Astrocyte of the cerebellum (primary cell): ENCODE results near the gene RAB10.

Experiments
- DNase-seq: peaks from one replicate; pipeline ENCODE4 v3.0.0-alpha.2; 2011; ENCODE audit warnings: low read depth
- H3K4me3 ChIP-seq: 2 replicates; pipeline ENCODE4 v1.5.1; 2011; ENCODE audit warnings: mild to moderate bottlenecking, low read depth, low read length, moderate library complexity
- in situ Hi-C: cut with HindIII; loops from 2 replicates; pipeline ENCODE4 v1.10.0; 2017; ENCODE audit warnings: low sequenced_read_pairs
- TF ChIP-seq, protein P1 (sequence below): IDR thresholded peaks from 2 replicates; pipeline ENCODE4 v1.5.1; 2012; ENCODE audit warnings: low read length, low read depth, moderate library complexity, mild to moderate bottlenecking; ENCODE audit errors: missing control alignments

The RAB10 gene

DNA sequence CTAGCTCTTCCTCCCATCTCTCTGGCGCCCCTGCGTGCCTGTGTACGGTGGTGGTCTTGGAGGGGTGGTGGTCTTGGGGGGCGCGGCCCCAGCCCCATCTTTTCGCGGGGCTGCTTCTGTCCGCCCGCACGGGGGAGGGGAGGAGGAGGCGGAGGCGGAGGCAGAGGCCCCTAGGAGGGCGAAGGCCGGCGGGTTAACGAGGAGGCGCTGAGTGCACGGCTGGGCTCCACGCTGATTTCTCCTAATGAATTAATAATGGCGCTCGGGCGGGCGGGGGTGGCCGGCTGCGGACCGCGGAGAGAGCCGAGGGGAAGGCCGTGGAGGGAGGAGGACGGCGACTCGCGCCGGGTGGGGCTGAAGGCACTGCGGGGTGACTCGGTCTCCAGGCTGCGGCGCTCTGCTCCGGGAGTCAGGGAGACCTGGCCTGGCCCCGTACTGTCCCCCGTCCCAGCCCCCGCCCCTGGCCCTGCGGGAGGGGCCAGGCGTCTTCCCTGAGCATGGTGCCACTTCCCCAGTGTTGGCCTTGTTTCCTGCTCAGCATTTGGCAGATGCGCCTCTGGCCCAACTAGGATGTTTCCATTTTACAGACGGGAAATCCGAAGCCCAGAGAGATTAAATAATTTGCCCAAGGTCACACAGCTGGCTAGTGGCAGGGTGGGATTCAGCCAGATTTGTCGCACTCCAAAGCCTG is 145.0 kb downstream of the RAB10 start:
- TF ChIP-seq, protein P1, sequence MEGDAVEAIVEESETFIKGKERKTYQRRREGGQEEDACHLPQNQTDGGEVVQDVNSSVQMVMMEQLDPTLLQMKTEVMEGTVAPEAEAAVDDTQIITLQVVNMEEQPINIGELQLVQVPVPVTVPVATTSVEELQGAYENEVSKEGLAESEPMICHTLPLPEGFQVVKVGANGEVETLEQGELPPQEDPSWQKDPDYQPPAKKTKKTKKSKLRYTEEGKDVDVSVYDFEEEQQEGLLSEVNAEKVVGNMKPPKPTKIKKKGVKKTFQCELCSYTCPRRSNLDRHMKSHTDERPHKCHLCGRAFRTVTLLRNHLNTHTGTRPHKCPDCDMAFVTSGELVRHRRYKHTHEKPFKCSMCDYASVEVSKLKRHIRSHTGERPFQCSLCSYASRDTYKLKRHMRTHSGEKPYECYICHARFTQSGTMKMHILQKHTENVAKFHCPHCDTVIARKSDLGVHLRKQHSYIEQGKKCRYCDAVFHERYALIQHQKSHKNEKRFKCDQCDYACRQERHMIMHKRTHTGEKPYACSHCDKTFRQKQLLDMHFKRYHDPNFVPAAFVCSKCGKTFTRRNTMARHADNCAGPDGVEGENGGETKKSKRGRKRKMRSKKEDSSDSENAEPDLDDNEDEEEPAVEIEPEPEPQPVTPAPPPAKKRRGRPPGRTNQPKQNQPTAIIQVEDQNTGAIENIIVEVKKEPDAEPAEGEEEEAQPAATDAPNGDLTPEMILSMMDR = no peak
- DNase-seq = no peak
- in situ Hi-C loops = no loop called here
- peak overlapping the region; percentile 48 for H3K4me3 ChIP-seq

DNA sequence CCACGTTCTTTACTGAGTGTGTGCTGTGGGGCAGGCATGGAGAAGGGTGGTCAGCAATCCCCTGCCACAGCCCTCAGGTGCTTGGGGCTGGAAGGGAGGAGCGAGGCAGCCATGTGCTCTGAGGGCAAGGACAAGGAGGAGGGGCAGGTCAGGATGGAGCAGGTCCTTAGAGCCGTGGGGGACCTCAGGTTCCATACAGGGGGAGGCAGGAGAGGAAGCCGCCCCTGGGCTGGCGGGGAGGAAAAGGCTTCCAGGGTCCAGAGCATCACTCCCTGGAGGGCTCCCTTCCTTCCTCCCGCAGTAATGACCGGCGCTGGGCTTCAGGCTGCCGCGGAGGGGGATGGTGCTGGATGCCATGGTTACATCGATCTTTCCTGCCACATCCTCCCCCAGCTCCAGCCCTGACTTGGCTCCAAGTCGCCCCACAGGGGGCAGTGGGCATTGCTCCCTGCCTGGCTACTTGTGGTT is 145.6 kb downstream of the RAB10 start:
- no peak for DNase-seq
- in situ Hi-C loops = no loop called here
- no peak overlapping the region for H3K4me3 ChIP-seq
- TF ChIP-seq, protein P1 = no peak

GRCh38 chr2:26182441-26182840 is 148.6 kb downstream of the RAB10 start:
- TF ChIP-seq, protein P1 = no peak
- in situ Hi-C loops = no loop called here
- DNase-seq = no peak
- no peak overlapping the region for H3K4me3 ChIP-seq

DNA sequence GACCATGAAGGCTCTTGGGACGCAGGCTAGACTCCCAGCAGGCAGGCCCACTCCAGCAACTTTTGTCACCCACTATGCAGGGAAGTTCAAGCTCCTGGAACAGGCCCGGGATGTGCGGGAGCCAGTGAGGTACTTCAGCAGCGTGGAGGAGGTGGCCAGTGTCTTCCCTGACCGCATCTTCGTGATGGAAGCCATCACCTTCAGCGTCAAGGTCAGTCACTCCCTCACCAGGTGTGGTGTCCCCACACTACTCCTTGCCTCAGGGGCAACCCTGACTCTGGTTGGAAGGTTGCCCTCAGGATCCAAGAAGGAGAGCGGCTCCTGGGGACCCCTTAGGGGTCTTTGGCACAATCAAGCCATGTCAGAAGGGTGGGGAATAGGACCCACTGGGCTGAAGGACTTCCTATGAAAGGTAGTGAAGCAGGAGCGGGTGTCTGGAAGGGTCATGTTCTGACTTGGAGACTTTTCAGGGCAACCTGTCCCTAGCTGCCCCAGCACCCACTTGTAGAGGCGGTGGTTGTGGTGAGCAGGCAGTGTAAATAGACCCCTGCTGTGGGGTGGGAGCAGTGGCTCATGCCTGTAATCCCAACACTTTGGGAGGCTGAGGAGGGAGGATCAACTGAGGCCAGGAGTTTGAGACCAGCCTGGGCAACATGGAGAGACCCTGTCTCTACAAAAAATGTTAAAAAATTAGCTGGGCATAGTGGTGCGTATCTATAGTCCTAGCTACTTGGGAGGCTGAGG is 149.2 kb downstream of the RAB10 start:
- TF ChIP-seq, protein P1 = no peak
- in situ Hi-C loops = no loop called here
- DNase-seq = no peak

GRCh38 chr2:26184121-26184520 is 150.2 kb downstream of the RAB10 start:
- DNase-seq = no peak
- TF ChIP-seq, protein P1 = no peak
- in situ Hi-C loops = no loop called here
- no peak overlapping the region for H3K4me3 ChIP-seq

More for the DNA sequence above, 149.2 kb downstream of the RAB10 start:
- H3K4me3 ChIP-seq = no peak overlapping the region

- in situ Hi-C loops = no loop called here
- DNase-seq = no peak
- H3K4me3 ChIP-seq = no peak overlapping the region
- TF ChIP-seq, protein P1 = no peak
These were observed 150.8 kb downstream of the RAB10 start for GRCh38 chr2:26184555-26185303.
